ENCODE measurements around the gene ALOX12. TPM values are rescaled to one million over a fixed set of nuclear protein-coding genes. Genes with fewer than 3 reads are reported as not detected.
"Not testable (repeated sequence)": the region's sequence is repeated elsewhere in the genome, so short reads cannot be mapped to it uniquely, and the experiment has no call there.

Gene ALOX12
- total RNA-seq, 4 donors from 2014 or later, result 17.1 to 32.5 (median 21.9) TPM

DNA sequence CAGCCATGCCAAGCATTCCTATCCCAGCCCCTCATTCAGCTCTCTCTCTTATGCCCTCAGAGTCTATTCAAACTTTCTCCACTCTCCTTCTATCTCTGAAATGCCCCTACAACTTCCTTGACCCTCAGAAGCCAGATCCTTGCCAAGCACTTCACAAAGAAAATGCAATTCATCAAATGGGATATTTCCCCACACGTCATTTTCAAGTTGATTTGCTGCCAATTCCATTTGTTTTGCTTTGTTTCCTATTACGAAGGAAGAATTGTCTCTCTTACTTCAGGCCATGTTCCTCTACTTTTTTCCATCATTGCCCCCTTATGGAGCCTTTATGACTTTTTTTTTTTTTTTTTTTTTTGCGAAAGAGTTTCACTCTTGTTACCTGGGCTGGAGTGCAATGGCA is 9.2 kb upstream of the ALOX12 start:
- intact Hi-C loops (cut with DNase I; ENCODE audit: low total_unique reads), result no loop called here
- TF ChIP-seq, protein P1, sequence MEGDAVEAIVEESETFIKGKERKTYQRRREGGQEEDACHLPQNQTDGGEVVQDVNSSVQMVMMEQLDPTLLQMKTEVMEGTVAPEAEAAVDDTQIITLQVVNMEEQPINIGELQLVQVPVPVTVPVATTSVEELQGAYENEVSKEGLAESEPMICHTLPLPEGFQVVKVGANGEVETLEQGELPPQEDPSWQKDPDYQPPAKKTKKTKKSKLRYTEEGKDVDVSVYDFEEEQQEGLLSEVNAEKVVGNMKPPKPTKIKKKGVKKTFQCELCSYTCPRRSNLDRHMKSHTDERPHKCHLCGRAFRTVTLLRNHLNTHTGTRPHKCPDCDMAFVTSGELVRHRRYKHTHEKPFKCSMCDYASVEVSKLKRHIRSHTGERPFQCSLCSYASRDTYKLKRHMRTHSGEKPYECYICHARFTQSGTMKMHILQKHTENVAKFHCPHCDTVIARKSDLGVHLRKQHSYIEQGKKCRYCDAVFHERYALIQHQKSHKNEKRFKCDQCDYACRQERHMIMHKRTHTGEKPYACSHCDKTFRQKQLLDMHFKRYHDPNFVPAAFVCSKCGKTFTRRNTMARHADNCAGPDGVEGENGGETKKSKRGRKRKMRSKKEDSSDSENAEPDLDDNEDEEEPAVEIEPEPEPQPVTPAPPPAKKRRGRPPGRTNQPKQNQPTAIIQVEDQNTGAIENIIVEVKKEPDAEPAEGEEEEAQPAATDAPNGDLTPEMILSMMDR (IDR thresholded peaks at IDR 0.05), result no peak
- no peak for TF ChIP-seq POLR2A (IDR thresholded peaks at IDR 0.05)
- 59 to 64% methylated on average over 3 of the region's 3 CpGs for WGBS, 2 donors
- DNase-seq (ENCODE audit: low spot score in 2 of 2), result no peak
- H3K4me3 ChIP-seq (ENCODE audit: low read depth, poor library complexity, severe bottlenecking), result no peak overlapping the region

DNA sequence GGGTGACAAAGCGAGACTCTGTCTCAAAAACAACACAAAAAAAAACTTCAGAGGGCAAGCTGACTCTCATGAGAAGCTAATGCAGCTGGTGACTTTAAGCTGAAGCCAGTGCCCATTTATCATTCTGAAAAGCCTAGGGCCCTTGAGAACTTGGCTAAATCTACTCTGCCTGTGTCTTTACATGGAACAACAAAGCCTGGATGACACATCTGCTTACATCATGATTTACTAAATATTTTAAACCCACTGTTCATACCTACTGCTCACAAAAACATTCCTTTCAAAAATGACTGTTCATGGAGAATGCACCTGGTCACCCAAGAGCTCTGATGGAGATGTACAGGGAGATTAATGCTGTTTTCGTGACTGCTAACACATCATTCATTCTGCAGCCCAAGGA is 6.1 kb upstream of the ALOX12 start:
- intact Hi-C loops (cut with DNase I; ENCODE audit: low total_unique reads), result no loop called here

DNA sequence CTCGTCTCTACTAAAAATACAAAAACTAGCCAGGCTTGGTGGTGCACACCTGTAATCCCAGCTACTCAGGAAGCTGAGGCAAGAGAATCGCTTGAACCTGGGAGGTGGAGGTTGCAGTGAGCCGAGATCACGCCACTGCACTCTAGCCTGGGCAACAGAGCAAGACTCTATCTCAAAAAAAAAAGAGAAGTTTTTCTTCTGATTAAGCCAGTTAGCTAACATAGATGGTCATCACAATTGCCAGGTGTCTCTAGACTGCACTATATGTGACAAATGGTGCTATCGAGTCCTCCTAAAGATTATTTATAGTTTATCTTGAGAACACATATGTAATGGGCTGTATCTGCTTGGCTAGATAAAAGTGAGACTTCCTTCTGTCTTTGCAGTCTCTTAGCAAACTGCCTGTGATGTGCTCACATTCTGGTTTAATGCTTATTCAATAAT is 2.2 kb upstream of the ALOX12 start:
- H3K4me3 ChIP-seq (ENCODE audit: low read depth, poor library complexity, severe bottlenecking); intact Hi-C loops (cut with DNase I; ENCODE audit: low total_unique reads): not testable (repeated sequence)
- 87 to 88% methylated on average over 5 of the region's 5 CpGs for WGBS, 2 donors
- DNase-seq (ENCODE audit: low spot score in 2 of 2), result peak in 1 of 2 donors; percentile 32

More for the DNA sequence above, 6.1 kb upstream of the ALOX12 start:
- DNase-seq (ENCODE audit: low spot score in 2 of 2), result no peak
- TF ChIP-seq, protein P1 (IDR thresholded peaks at IDR 0.05), result no peak
- no peak for TF ChIP-seq POLR2A (IDR thresholded peaks at IDR 0.05)
- H3K4me3 ChIP-seq (ENCODE audit: low read depth, poor library complexity, severe bottlenecking), result no peak overlapping the region
- WGBS, 2 donors, result 91 to 97% methylated on average over 2 of the region's 2 CpGs

DNA sequence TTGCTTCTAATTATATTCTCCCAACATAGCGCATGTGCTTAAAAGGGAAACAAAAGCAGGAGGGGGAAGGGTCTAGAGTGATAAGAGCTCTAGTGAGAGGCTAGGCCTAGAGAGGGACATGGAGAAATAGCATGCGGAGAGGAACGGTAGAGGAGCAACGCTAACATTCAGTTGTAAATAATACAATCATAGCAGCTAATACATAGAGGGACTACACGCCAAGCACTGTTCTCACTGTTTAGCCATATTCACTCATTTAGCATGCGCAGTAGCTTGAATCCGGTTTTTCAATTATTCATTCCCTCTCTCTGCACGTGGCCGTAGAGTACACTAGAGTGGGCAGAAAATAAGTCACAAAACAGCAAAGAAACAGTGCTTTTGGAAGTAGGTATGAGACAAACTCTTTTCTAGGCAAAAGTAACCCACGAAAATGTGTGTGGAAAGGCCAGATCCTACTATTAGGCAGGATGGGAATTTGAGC is 1.7 kb upstream of the ALOX12 start:
- DNase-seq (ENCODE audit: low spot score in 2 of 2), result no peak
- intact Hi-C loops (cut with DNase I; ENCODE audit: low total_unique reads), result no loop called here
- no peak for TF ChIP-seq POLR2A (IDR thresholded peaks at IDR 0.05)
- TF ChIP-seq, protein P1 (IDR thresholded peaks at IDR 0.05), result no peak
- H3K4me3 ChIP-seq (ENCODE audit: low read depth, poor library complexity, severe bottlenecking), result no peak overlapping the region
- 88 to 89% methylated on average over 10 of the region's 10 CpGs for WGBS, 2 donors

DNA sequence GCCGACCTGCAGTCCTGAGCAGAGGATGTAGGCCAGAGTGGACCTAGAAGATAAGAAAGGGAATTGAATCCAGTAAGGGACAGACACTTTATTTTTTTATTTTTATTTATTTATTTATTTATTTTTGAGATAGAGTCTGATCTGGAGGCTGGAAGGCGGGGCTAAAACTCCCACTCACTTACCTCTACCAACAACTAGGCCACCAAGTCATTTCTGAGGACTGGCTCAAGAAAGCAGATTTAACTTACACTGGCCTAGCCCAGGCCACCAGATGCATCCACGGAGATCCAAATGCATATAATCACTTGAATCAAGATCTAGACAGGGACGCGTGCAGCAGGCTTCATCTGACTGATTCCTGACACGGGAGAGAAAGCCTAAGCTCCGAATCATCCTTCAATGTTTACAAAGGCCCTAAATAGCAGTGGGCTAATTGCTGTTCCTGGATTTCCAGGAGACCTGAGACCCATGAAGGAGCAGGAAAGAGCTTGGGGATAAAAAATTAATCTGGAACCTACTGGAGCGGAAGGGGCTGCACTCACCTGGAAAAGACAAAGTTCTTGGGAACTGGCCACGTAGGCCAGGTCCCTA is 1.1 kb upstream of the ALOX12 start:
- H3K4me3 ChIP-seq (ENCODE audit: low read depth, poor library complexity, severe bottlenecking), result no peak overlapping the region
- intact Hi-C loops (cut with DNase I; ENCODE audit: low total_unique reads), result no loop called here
- TF ChIP-seq, protein P1 (IDR thresholded peaks at IDR 0.05), result no peak
- TF ChIP-seq POLR2A (IDR thresholded peaks at IDR 0.05), result no peak
- peak in 1 of 2 donors; percentile 70 for DNase-seq (ENCODE audit: low spot score in 2 of 2)
- WGBS, 2 donors, result 71 to 78% methylated on average over 9 of the region's 9 CpGs

DNA sequence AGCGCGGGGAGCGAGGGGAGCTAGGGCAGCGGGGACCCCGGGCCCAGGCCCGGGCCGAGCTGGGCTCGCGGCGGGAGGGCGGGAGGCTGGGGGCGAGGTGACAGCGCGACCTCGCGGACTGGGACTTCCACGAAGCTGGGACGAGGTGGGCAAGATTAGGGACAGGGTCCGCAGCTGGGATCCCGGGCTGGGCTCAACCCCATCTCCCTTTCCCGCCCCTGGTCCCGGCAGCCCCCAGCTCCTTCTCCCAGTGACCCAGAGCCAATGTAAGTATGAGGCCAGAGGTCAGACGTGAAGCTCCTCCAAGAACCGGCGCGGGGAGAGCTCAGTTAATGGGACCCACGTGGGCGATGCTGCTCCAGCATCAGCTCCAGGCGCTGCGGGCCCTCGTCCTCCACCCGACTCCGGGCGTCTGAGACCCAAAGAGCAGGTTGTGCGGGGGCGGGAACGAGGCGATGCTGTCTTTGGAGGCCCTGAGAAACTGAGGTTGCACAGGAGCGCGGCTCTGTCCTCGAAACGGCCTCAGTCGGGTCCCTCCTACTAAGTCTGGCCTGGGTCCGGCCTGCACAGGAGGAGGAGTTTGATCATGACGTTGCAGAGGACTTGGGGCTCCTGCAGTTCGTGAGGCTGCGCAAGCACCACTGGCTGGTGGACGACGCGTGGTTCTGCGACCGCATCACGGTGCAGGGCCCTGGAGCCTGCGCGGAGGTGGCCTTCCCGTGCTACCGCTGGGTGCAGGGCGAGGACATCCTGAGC is 585 bp downstream of the ALOX12 start:
- DNase-seq (ENCODE audit: low spot score in 2 of 2), result peak in 1 of 2 donors; percentile 84
- TF ChIP-seq, protein P1 (IDR thresholded peaks at IDR 0.05), result no peak
- TF ChIP-seq POLR2A (IDR thresholded peaks at IDR 0.05), result no peak
- intact Hi-C loops (cut with DNase I; ENCODE audit: low total_unique reads), result no loop called here
- 61 to 69% methylated on average over 36 to 52 of the region's 58 CpGs for WGBS, 2 donors
- H3K4me3 ChIP-seq (ENCODE audit: low read depth, poor library complexity, severe bottlenecking), result no peak overlapping the region
